LNCaP clone FGC (cell line): ENCODE results near the gene S1PR2.
"Not testable (repeated sequence)": the region's sequence is repeated elsewhere in the genome, so short reads cannot be mapped to it uniquely, and the experiment has no call there.

Experiments
- DNase-seq: peaks from one replicate; pipeline ENCODE4 v3.0.0-alpha.2; 2011; ENCODE audit warnings: low read depth
- H3K4me3 ChIP-seq: 2 replicates; pipeline ENCODE4 v1.5.1; 2011; ENCODE audit warnings: mild to moderate bottlenecking, low read depth, low read length, control low read depth
- CTCF ChIP-seq: IDR thresholded peaks from 2 replicates; pipeline ENCODE4 v1.5.1; 2012; ENCODE audit warnings: mild to moderate bottlenecking; ENCODE audit not compliant: control insufficient read depth, insufficient read depth; ENCODE audit errors: extremely low read depth

The S1PR2 gene

GRCh38 chr19:10238172-10238783 is 7.1 kb upstream of the S1PR2 start:
- no peak for TF ChIP-seq CTCF
- H3K4me3 ChIP-seq = no peak overlapping the region
- peak; percentile 54 for DNase-seq

- DNase-seq = no peak
- H3K4me3 ChIP-seq = no peak overlapping the region
- no peak for TF ChIP-seq CTCF
These were observed 6.6 kb upstream of the S1PR2 start for GRCh38 chr19:10237702-10238101.

GRCh38 chr19:10235409-10235808 is 4.3 kb upstream of the S1PR2 start:
- H3K4me3 ChIP-seq, DNase-seq: not testable (repeated sequence)

- H3K4me3 ChIP-seq = no peak overlapping the region
- no peak for TF ChIP-seq CTCF
- no peak for DNase-seq
These were observed 3.9 kb upstream of the S1PR2 start for GRCh38 chr19:10235003-10235402.

GRCh38 chr19:10233946-10234345 is 2.8 kb upstream of the S1PR2 start:
- no peak for DNase-seq
- no peak for TF ChIP-seq CTCF
- H3K4me3 ChIP-seq = no peak overlapping the region

GRCh38 chr19:10231612-10232228 is 589 bp upstream of the S1PR2 start:
- H3K4me3 ChIP-seq = peak overlapping the region; percentile 76
- no peak for TF ChIP-seq CTCF
- no peak for DNase-seq

GRCh38 chr19:10230173-10230860 is 814 bp downstream of the S1PR2 start:
- H3K4me3 ChIP-seq = peak overlapping the region; percentile 76
- TF ChIP-seq CTCF = no peak
- DNase-seq = no peak
